PC-3 (cell line): Measurements from ENCODE around the gene NRIP1. TPM values are rescaled to one million over a fixed set of nuclear protein-coding genes. Genes with fewer than 3 reads are reported as not detected.

Experiments
- ATAC-seq: fragments of 200-7000 bp; cut with Tn5 transposase; 2 replicates; pipeline ENCODE4 v1.9.1; 2020; ENCODE audit warnings: mild to moderate bottlenecking, moderate library complexity
- BruUV-seq: library from RNA; stranded (reverse); fragments of 400-500 nt; replicated peaks from 2 replicates; lab custom pipeline; 2021; lab: Mats Ljungman, UMichigan
- CTCF ChIA-PET: fragments of 300-600 bp; sonication (Branson Sonifier 250); formaldehyde crosslinking; loops from one replicate; lab custom pipeline; 2022; ENCODE audit warnings: antibody characterized with exemption; lab: Charles Lee
- POLR2A ChIA-PET: fragments of 300-600 bp; sonication (Branson Sonifier 250); formaldehyde crosslinking; loops from one replicate; lab custom pipeline; 2022; ENCODE audit warnings: antibody characterized with exemption; ENCODE audit not compliant: unreplicated experiment; lab: Charles Lee
- DNase-seq: peaks from one replicate; pipeline ENCODE4 v3.0.0-alpha.2; 2015
- H2AFZ ChIP-seq: fragments of 300-600 bp; sonication (generic); 2 replicates; pipeline ENCODE4 v1.6.0; 2016; ENCODE audit warnings: antibody characterized with exemption, low read length
- H3F3A ChIP-seq: fragments of 300-600 bp; sonication (generic); one replicate; pipeline ENCODE4 v1.6.0; 2017; ENCODE audit warnings: antibody characterized with exemption, low read length, control low read depth, mild to moderate bottlenecking; ENCODE audit not compliant: unreplicated experiment
- H3K27ac ChIP-seq: fragments of 300-600 bp; sonication (generic); 2 replicates; pipeline ENCODE4 v1.5.1; 2016; ENCODE audit warnings: mild to moderate bottlenecking, low read length
- H3K27me3 ChIP-seq: fragments of 300-600 bp; sonication (generic); 2 replicates; pipeline ENCODE4 v1.6.1; 2016; ENCODE audit warnings: low read length, mixed read lengths
- H3K36me3 ChIP-seq: fragments of 300-600 bp; sonication (generic); 2 replicates; pipeline ENCODE4 v1.6.1; 2016; ENCODE audit warnings: low read depth, mixed run types, low read length, mixed read lengths
- H3K4me1 ChIP-seq: fragments of 300-600 bp; sonication (generic); 2 replicates; pipeline ENCODE4 v1.5.1; 2016; ENCODE audit warnings: low read length; ENCODE audit not compliant: insufficient read depth
- H3K4me2 ChIP-seq: fragments of 300-600 bp; sonication (generic); 2 replicates; pipeline ENCODE4 v1.6.0; 2016; ENCODE audit warnings: low read length
- H3K4me3 ChIP-seq: fragments of 300-600 bp; sonication (generic); 2 replicates; pipeline ENCODE4 v1.5.1; 2016; ENCODE audit warnings: mild to moderate bottlenecking, low read length, mixed read lengths
- H3K79me2 ChIP-seq: fragments of 300-600 bp; sonication (generic); 2 replicates; pipeline ENCODE4 v1.6.1; 2017; ENCODE audit warnings: low read length, mixed read lengths
- H3K9ac ChIP-seq: fragments of 300-600 bp; sonication (generic); 2 replicates; pipeline ENCODE4 v1.6.0; 2016; ENCODE audit warnings: mild to moderate bottlenecking, low read length
- H3K9me2 ChIP-seq: fragments of 300-600 bp; sonication (generic); replicated peaks from 2 replicates; pipeline ENCODE4 v1.6.1; 2016; ENCODE audit warnings: mixed run types, low read length, mixed read lengths
- H3K9me3 ChIP-seq: fragments of 300-600 bp; sonication (generic); 2 replicates; pipeline ENCODE4 v1.6.1; 2016; ENCODE audit warnings: low read length, mixed read lengths
- H4K20me1 ChIP-seq: fragments of 300-600 bp; sonication (generic); 2 replicates; pipeline ENCODE4 v1.6.1; 2016; ENCODE audit warnings: low read length, mixed read lengths
- CTCF ChIP-seq: fragments of 300-600 bp; sonication (generic); conservative IDR thresholded peaks from 2 replicates; pipeline ENCODE4 v1.5.1; 2017; ENCODE audit warnings: antibody characterized with exemption, low read depth, mild to moderate bottlenecking, low read length
- EZH2 ChIP-seq: fragments of 300-600 bp; sonication (generic); IDR thresholded peaks from one replicate; pipeline ENCODE4 v1.6.1; 2017; ENCODE audit warnings: antibody characterized with exemption, mild to moderate bottlenecking, low read length; ENCODE audit not compliant: unreplicated experiment
- EZH2phosphoT487 ChIP-seq: fragments of 300-600 bp; sonication (generic); IDR thresholded peaks from 2 replicates; pipeline ENCODE4 v1.6.1; 2018; ENCODE audit warnings: mild to moderate bottlenecking, antibody characterized with exemption, low read length, borderline replicate concordance
- intact Hi-C: fragments of 100-400 bp; cut with micrococcal nuclease; formaldehyde crosslinking; loops from 2 replicates; pipeline ENCODE4 v1.9.0; 2023
- total RNA-seq: library from RNA; depleted of rRNA; stranded (reverse); fragments of >200 nt; gene quantifications from 2 replicates; pipeline ENCODE4 v1.2.3, GENCODE V29; 2014

NRIP1 gene
- total RNA-seq, 1 experiment from 2014 or later: 69.2 TPM

GRCh38 chr21:15097580-15097979 is 32.8 kb upstream of the NRIP1 start:
- TF ChIP-seq CTCF: no peak
- no peak for TF ChIP-seq EZH2phosphoT487
- TF ChIP-seq EZH2: no peak
- ChIA-PET CTCF (no interaction called here), POLR2A (no interaction called here)
- no peaks in the 10 kb centered on the region for H3K27me3 ChIP-seq
- DNase-seq (no peak), ATAC-seq (no peak)
- H3K4me3 ChIP-seq: no peak overlapping the region
- no peak overlapping the region for H3K9ac ChIP-seq
- intact Hi-C loops: no loop called here
- H3K9me2 ChIP-seq: no peaks in the 10 kb centered on the region
- BruUV-seq: no TSS peak
- no peaks in the 10 kb centered on the region for H3K9me3 ChIP-seq
- H2AFZ ChIP-seq: no peak overlapping the region
- H3K79me2 ChIP-seq: no peaks in the 10 kb centered on the region
- no peak overlapping the region for H3K4me2 ChIP-seq
- H3F3A ChIP-seq: no peaks in the 10 kb centered on the region
- H4K20me1 ChIP-seq: no peaks in the 10 kb centered on the region
- H3K36me3 ChIP-seq: no peaks in the 10 kb centered on the region
- H3K27ac ChIP-seq: no peak overlapping the region
- H3K4me1 ChIP-seq: peaks cover 6% of the 10 kb centered on the region; the same call in 1 of the 2 replicates

GRCh38 chr21:15096146-15096545 is 31.3 kb upstream of the NRIP1 start:
- no peak overlapping the region for H3K4me2 ChIP-seq
- DNase-seq (no peak), ATAC-seq (no peak)
- no peaks in the 10 kb centered on the region for H3K36me3 ChIP-seq
- BruUV-seq: no TSS peak
- no peaks in the 10 kb centered on the region for H3K27me3 ChIP-seq
- no peaks in the 10 kb centered on the region for H4K20me1 ChIP-seq
- H3K9ac ChIP-seq: no peak overlapping the region
- H3F3A ChIP-seq: no peaks in the 10 kb centered on the region
- intact Hi-C loops: no loop called here
- ChIA-PET CTCF (no interaction called here), POLR2A (no interaction called here)
- no peaks in the 10 kb centered on the region for H3K79me2 ChIP-seq
- H3K9me3 ChIP-seq: no peaks in the 10 kb centered on the region
- H2AFZ ChIP-seq: 0 out of 2 replicates have a peak overlapping the region, but pooled peaks have one; percentile 28
- H3K27ac ChIP-seq: no peak overlapping the region
- no peaks in the 10 kb centered on the region for H3K9me2 ChIP-seq
- no peak overlapping the region for H3K4me3 ChIP-seq
- TF ChIP-seq EZH2 (no peak), CTCF (no peak), EZH2phosphoT487 (no peak)
- peaks cover 7% of the 10 kb centered on the region; the same call in 1 of the 2 replicates for H3K4me1 ChIP-seq

GRCh38 chr21:15095326-15095725 is 30.5 kb upstream of the NRIP1 start:
- no peaks in the 10 kb centered on the region for H3F3A ChIP-seq
- POLR2A ChIA-PET: interaction anchor here (0.6 kb wide), 1 partner anchor 779 kb away, joined by 3 read pairs; no protein-coding TSS in a partner anchor
- no peaks in the 10 kb centered on the region for H3K9me2 ChIP-seq
- no peak overlapping the region for H3K4me2 ChIP-seq
- BruUV-seq: no TSS peak
- no peaks in the 10 kb centered on the region for H3K79me2 ChIP-seq
- H3K4me1 ChIP-seq: peaks cover 7% of the 10 kb centered on the region; the same call in 1 of the 2 replicates
- H3K4me3 ChIP-seq: no peak overlapping the region
- H3K36me3 ChIP-seq: no peaks in the 10 kb centered on the region
- ATAC-seq (no peak), DNase-seq (no peak)
- CTCF ChIA-PET: no interaction called here
- H3K27ac ChIP-seq: no peak overlapping the region
- no peaks in the 10 kb centered on the region for H3K9me3 ChIP-seq
- H4K20me1 ChIP-seq: no peaks in the 10 kb centered on the region
- H3K27me3 ChIP-seq: no peaks in the 10 kb centered on the region
- H3K9ac ChIP-seq: no peak overlapping the region
- H2AFZ ChIP-seq: 0 out of 2 replicates have a peak overlapping the region, but pooled peaks have one; percentile 28
- intact Hi-C loops: no loop called here
- TF ChIP-seq EZH2 (no peak), CTCF (no peak), EZH2phosphoT487 (no peak)
